Pancreas (tissue), 10 donors: ENCODE data around the gene CDK5RAP3. TPM values are rescaled to one million over a fixed set of nuclear protein-coding genes. Genes with fewer than 3 reads are reported as not detected.

Source experiments
- ATAC-seq, 4 donors: fragments of 200-7000 bp; cut with Tn5 transposase; one replicate each; pipeline versions ENCODE4 v1.8.0 to v1.9.1; 2020; ENCODE audit warnings: mild to moderate bottlenecking in 4 of 4, moderate library complexity in 4 of 4
- DNase-seq, 6 donors: peaks; one replicate each; pipeline ENCODE4 v3.0.0-alpha.2; 2020
- FAIRE-seq: peaks from 2 replicates; lab custom pipeline; 2012; peaks lifted over from hg19 to GRCh38; lab: Jason Lieb, UNC
- H3K27ac ChIP-seq, 4 donors: fragments of 200-600 bp; sonication (generic); 1 replicate in 3 of 4; 2 replicates in 1 of 4; pipeline versions ENCODE4 v1.5.0 to v1.8.0; 2020
- H3K27me3 ChIP-seq, 4 donors: fragments of 200-600 bp; one replicate each; pipeline ENCODE4 v1.8.0; 2021
- H3K36me3 ChIP-seq, 3 donors: fragments of 200-600 bp; sonication (generic) in 1 of 3; one replicate each; pipeline versions ENCODE4 v1.5.0 to v1.8.0; 2020 to 2021
- H3K4me1 ChIP-seq, 3 donors: fragments of 200-600 bp; one replicate each; pipeline ENCODE4 v1.8.0; 2021
- H3K4me3 ChIP-seq, 4 donors: fragments of 200-600 bp; sonication (generic) in 2 of 4; one replicate each; pipeline versions ENCODE4 v1.5.0 to v1.8.0; 2020 to 2021
- H3K9me3 ChIP-seq, 4 donors: fragments of 200-600 bp; one replicate each; pipeline ENCODE4 v1.8.0; 2021
- CTCF ChIP-seq, 4 donors: fragments of 200-600 bp; sonication (generic) in 3 of 4; IDR thresholded peaks; one replicate each; pipeline versions ENCODE4 v1.5.0 to v1.8.0; 2021; ENCODE audit warnings: antibody characterized with exemption in 4 of 4
- WGBS, 2 donors: extraction: QIAGEN DNeasy Blood & Tissue Kit; methylation state at CpG; one replicate each; pipeline ENCODE4 v1.1.7; 2013; 5-methylcytosine and 5-hydroxymethylcytosine counted together
- intact Hi-C, 3 donors: fragments of 100-400 bp; cut with DNase I; formaldehyde crosslinking; loops; one replicate each; pipeline versions ENCODE4 v1.11.1 to v1.14.2; 2022
- polyA plus RNA-seq, 2 donors: library from polyadenylated mRNA; stranded (reverse); fragments of 200-250 nt; gene quantifications; one replicate each; pipeline ENCODE4 v1.2.3, GENCODE V29; 2013
- total RNA-seq, 6 donors: library from RNA; stranded (reverse); fragmentation: NEBNext Ultra II Directional in 4 of 6; extraction: Animal tissue kit (Norgen Biotek cat#: 25700) in 4 of 6; gene quantifications; one replicate each; pipeline versions ENCODE4 v1.2.1 to v1.2.4, GENCODE V29; 2021 to 2023
- donor health status: healthy with polysubstance abuse.
- donor health status: DM: no; HTN: no; CAD: no; lungs with moderate emphysema.
- donor health status: DM: no; HTN: no; CAD: no.
- donor health status: control.
- donor health status: control.
- donor health status: Bipolar disorder and iron deficiency.
- donor health status: DM: yes; HTN: yes; CAD: no.
- donor health status: DM: no; HTN: no; CAD: no.
- donor health status: DM: no; HTN: no; CAD: no.
- donor health status: DM: yes; HTN: yes; CAD: no.

CDK5RAP3 gene
- total and polyA plus RNA-seq, 8 donors, result 134 to 1,312 (median 185) TPM

GRCh38 chr17:48002266-48002915, 31.5 kb downstream of the CDK5RAP3 start:
- Histone ChIP-seq H3K36me3 (no peaks in the 10 kb centered on the region), H3K27ac (peak overlapping the region in 2 of 4 donors; percentile 73 to 74), H3K4me1 (peaks cover 0 to 9% (median 0%) of the 10 kb centered on the region in 3 donors), H3K27me3 (no peaks in the 10 kb centered on the region), H3K9me3 (no peaks in the 10 kb centered on the region), H3K4me3 (no peak overlapping the region)
- WGBS, 2 donors, result 49 to 61% methylated on average over 4 of the region's 4 CpGs
- TF ChIP-seq CTCF (IDR thresholded peaks at IDR 0.05), result no peak
- no peak for FAIRE-seq
- ATAC-seq, result peak in 3 of 4 donors; percentile 55 to 81 (median 79)
- DNase-seq, result no peak
- intact Hi-C loops, result no loop called here

- no peaks in the 10 kb centered on the region for H3K9me3 ChIP-seq
- FAIRE-seq (no peak), DNase-seq (no peak), ATAC-seq (peak in 1 of 4 donors; percentile 9)
- H3K36me3 ChIP-seq, result no peaks in the 10 kb centered on the region
- intact Hi-C loops, result no loop called here
- no peak overlapping the region for H3K4me3 ChIP-seq
- no peaks in the 10 kb centered on the region for H3K27me3 ChIP-seq
- H3K4me1 ChIP-seq, result peaks cover 0 to 9% (median 0%) of the 10 kb centered on the region in 3 donors
- no peak for TF ChIP-seq CTCF (IDR thresholded peaks at IDR 0.05)
- H3K27ac ChIP-seq, result peak overlapping the region in 2 of 4 donors; percentile 73 to 74
- 68 to 70% methylated on average over 7 of the region's 7 CpGs for WGBS, 2 donors
Observed at GRCh38 chr17:48002916-48003416, 32.1 kb downstream of the CDK5RAP3 start.

- 77 to 84% methylated on average over 15 to 17 of the region's 17 CpGs for WGBS, 2 donors
Observed at GRCh38 chr17:48003417-48004151, 32.7 kb downstream of the CDK5RAP3 start.

GRCh38 chr17:48004983-48005382, 34.1 kb downstream of the CDK5RAP3 start:
- 48 to 76% methylated on average over 2 to 3 of the region's 3 CpGs for WGBS, 2 donors
- Histone ChIP-seq H3K9me3 (no peaks in the 10 kb centered on the region), H3K27ac (no peak overlapping the region), H3K27me3 (no peaks in the 10 kb centered on the region), H3K36me3 (no peaks in the 10 kb centered on the region), H3K4me3 (no peak overlapping the region), H3K4me1 (peaks cover 0 to 9% (median 0%) of the 10 kb centered on the region in 3 donors)
- ATAC-seq (no peak), DNase-seq (no peak), FAIRE-seq (no peak)
- intact Hi-C loops, result no loop called here
- no peak for TF ChIP-seq CTCF (IDR thresholded peaks at IDR 0.05)

More at GRCh38 chr17:48003417-48004151, 32.7 kb downstream of the CDK5RAP3 start:
- Histone ChIP-seq H3K27ac (no peak overlapping the region), H3K27me3 (no peaks in the 10 kb centered on the region), H3K4me3 (no peak overlapping the region), H3K9me3 (no peaks in the 10 kb centered on the region), H3K4me1 (peaks cover 0 to 9% (median 0%) of the 10 kb centered on the region in 3 donors), H3K36me3 (no peaks in the 10 kb centered on the region)
- FAIRE-seq, result no peak
- no peak for TF ChIP-seq CTCF (IDR thresholded peaks at IDR 0.05)
- no peak for DNase-seq
- ATAC-seq, result peak in 1 of 4 donors; percentile 8
- intact Hi-C loops, result no loop called here
